OCI-LY7 (cell line): ENCODE data around the gene SOX13. TPM values are rescaled to one million over a fixed set of nuclear protein-coding genes. Genes with fewer than 3 reads are reported as not detected.
"Not testable (repeated sequence)": the region's sequence is repeated elsewhere in the genome, so short reads cannot be mapped to it uniquely, and the experiment has no call there.

Source experiments
- BruUV-seq: library from RNA; stranded (reverse); fragments of 400-500 nt; replicated peaks from 2 replicates; lab custom pipeline; 2021; lab: Mats Ljungman, UMichigan
- CTCF ChIA-PET: fragments of 300-600 bp; sonication (Branson Sonifier 250); formaldehyde crosslinking; loops from one replicate; lab custom pipeline; 2022; ENCODE audit warnings: antibody characterized with exemption; ENCODE audit not compliant: unreplicated experiment; lab: Charles Lee
- POLR2A ChIA-PET: fragments of 300-600 bp; sonication (Branson Sonifier 250); formaldehyde crosslinking; loops from one replicate; lab custom pipeline; 2022; ENCODE audit warnings: antibody characterized with exemption; lab: Charles Lee
- DNase-seq: peaks from one replicate; pipeline ENCODE4 v3.0.0-alpha.2; 2015; ENCODE audit warnings: low spot score
- H2AFZ ChIP-seq: fragments of 200-600 bp; sonication (generic), shearing (Covaris generic); 2 replicates; pipeline ENCODE4 v1.6.1; 2014; ENCODE audit warnings: mild to moderate bottlenecking, antibody characterized with exemption, low read length, moderate library complexity
- H3K27ac ChIP-seq: fragments of 200-600 bp; sonication (generic); 2 replicates; pipeline ENCODE4 v1.5.1; 2014; ENCODE audit warnings: mixed run types, low read depth, mild to moderate bottlenecking, moderate library complexity, low read length, inconsistent platforms; ENCODE audit not compliant: poor library complexity, severe bottlenecking
- H3K36me3 ChIP-seq: fragments of 200-600 bp; sonication (generic); 2 replicates; pipeline ENCODE4 v1.6.1; 2014; ENCODE audit warnings: mild to moderate bottlenecking, antibody characterized with exemption, low read length, moderate library complexity, mixed read lengths; ENCODE audit not compliant: insufficient read depth
- H3K4me1 ChIP-seq: fragments of 200-600 bp; sonication (generic); 2 replicates; pipeline ENCODE4 v1.5.1; 2014; ENCODE audit warnings: mild to moderate bottlenecking, low read length; ENCODE audit not compliant: insufficient read depth, poor library complexity, severe bottlenecking
- H3K4me2 ChIP-seq: fragments of 200-600 bp; sonication (generic); 2 replicates; pipeline ENCODE4 v1.6.1; 2014; ENCODE audit warnings: mild to moderate bottlenecking, low read length
- H3K4me3 ChIP-seq: fragments of 200-600 bp; sonication (generic); 2 replicates; pipeline ENCODE4 v1.5.1; 2014; ENCODE audit warnings: mild to moderate bottlenecking, low read depth, low read length; ENCODE audit not compliant: poor library complexity, severe bottlenecking
- H3K79me2 ChIP-seq: fragments of 200-600 bp; sonication (generic); 2 replicates; pipeline ENCODE4 v1.6.1; 2016; ENCODE audit warnings: low read depth, mild to moderate bottlenecking, low read length, moderate library complexity, mixed read lengths; ENCODE audit not compliant: insufficient read depth
- H3K9me2 ChIP-seq: fragments of 200-600 bp; sonication (generic); 2 replicates; pipeline ENCODE4 v1.6.1; 2016; ENCODE audit warnings: mild to moderate bottlenecking, low read length, mixed read lengths; ENCODE audit not compliant: insufficient read depth
- H3K9me3 ChIP-seq: fragments of 200-600 bp; sonication (generic); 2 replicates; pipeline ENCODE4 v1.6.1; 2014; ENCODE audit warnings: mild to moderate bottlenecking, mixed run types, low read length, mixed read lengths
- H4K20me1 ChIP-seq: fragments of 200-600 bp; sonication (generic); 2 replicates; pipeline ENCODE4 v1.6.1; 2014; ENCODE audit warnings: mild to moderate bottlenecking, antibody characterized with exemption, low read length, moderate library complexity, mixed read lengths; ENCODE audit not compliant: insufficient read depth
- EZH2phosphoT487 ChIP-seq: fragments of 200-600 bp; sonication (generic); IDR thresholded peaks from 2 replicates; pipeline ENCODE4 v1.6.1; 2018; ENCODE audit warnings: low read depth, borderline replicate concordance, mild to moderate bottlenecking, mixed run types, antibody characterized with exemption, low read length, moderate library complexity, mixed read lengths
- intact Hi-C: fragments of 100-400 bp; cut with micrococcal nuclease; formaldehyde crosslinking; loops from one replicate; pipeline ENCODE4 v1.10.0; 2022; ENCODE audit not compliant: unreplicated experiment
- total RNA-seq, 2 experiments: library from RNA; depleted of rRNA in 1 of 2; stranded (reverse); fragments of >200 nt in 1 of 2; shearing (Covaris generic) in 1 of 2; gene quantifications; 2 replicates each; pipeline ENCODE4 v1.2.3, GENCODE V29; 2014 to 2022
- TF ChIP-seq, protein P1 (sequence below): fragments of 200-600 bp; sonication (generic); conservative IDR thresholded peaks from 2 replicates; pipeline ENCODE4 v1.5.1; 2014; ENCODE audit warnings: mild to moderate bottlenecking, antibody characterized with exemption, low read length, moderate library complexity, mixed read lengths

SOX13 gene
- total RNA-seq, 2 experiments from 2014 or later = 0.27 TPM; not detected in 1

DNA sequence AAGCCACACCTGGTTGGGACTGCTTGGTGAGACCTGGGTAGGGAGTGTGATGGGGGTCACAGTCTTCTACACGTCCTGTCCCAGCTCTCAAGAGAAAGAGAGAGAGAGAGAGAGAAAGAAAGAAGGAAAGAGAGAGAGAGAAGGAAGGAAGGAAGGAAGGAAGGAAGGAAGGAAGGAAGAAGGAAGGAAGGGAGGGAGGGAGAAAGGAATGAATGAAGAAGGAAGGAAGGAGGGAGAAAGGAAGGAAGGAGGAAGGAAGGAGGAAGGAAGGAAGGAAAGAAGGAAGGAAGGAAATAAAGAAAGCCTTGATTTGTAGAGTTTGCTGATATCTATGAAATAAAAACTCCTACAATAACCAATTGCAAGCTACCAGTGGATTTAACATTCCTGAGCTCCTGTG is 28.5 kb upstream of the SOX13 start:
- POLR2A ChIA-PET = interaction anchor here (1.2 kb wide), 1 partner anchor 11 kb away, joined by 3 read pairs; no protein-coding TSS in a partner anchor
- Histone ChIP-seq H3K4me1 (no peaks in the 10 kb centered on the region), H3K36me3 (no peaks in the 10 kb centered on the region), H3K4me3 (no peak overlapping the region), H3K9me3 (no peaks in the 10 kb centered on the region), H3K4me2 (no peak overlapping the region), H3K9me2 (no peaks in the 10 kb centered on the region), H2AFZ (no peak overlapping the region), H3K27ac (no peak overlapping the region), H4K20me1 (no peaks in the 10 kb centered on the region), H3K79me2 (no peaks in the 10 kb centered on the region)
- no peak for TF ChIP-seq EZH2phosphoT487
- TF ChIP-seq, protein P1, sequence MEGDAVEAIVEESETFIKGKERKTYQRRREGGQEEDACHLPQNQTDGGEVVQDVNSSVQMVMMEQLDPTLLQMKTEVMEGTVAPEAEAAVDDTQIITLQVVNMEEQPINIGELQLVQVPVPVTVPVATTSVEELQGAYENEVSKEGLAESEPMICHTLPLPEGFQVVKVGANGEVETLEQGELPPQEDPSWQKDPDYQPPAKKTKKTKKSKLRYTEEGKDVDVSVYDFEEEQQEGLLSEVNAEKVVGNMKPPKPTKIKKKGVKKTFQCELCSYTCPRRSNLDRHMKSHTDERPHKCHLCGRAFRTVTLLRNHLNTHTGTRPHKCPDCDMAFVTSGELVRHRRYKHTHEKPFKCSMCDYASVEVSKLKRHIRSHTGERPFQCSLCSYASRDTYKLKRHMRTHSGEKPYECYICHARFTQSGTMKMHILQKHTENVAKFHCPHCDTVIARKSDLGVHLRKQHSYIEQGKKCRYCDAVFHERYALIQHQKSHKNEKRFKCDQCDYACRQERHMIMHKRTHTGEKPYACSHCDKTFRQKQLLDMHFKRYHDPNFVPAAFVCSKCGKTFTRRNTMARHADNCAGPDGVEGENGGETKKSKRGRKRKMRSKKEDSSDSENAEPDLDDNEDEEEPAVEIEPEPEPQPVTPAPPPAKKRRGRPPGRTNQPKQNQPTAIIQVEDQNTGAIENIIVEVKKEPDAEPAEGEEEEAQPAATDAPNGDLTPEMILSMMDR = no peak
- no TSS peak for BruUV-seq
- no peak for DNase-seq
- CTCF ChIA-PET = no interaction called here
- intact Hi-C loops = no loop called here

DNA sequence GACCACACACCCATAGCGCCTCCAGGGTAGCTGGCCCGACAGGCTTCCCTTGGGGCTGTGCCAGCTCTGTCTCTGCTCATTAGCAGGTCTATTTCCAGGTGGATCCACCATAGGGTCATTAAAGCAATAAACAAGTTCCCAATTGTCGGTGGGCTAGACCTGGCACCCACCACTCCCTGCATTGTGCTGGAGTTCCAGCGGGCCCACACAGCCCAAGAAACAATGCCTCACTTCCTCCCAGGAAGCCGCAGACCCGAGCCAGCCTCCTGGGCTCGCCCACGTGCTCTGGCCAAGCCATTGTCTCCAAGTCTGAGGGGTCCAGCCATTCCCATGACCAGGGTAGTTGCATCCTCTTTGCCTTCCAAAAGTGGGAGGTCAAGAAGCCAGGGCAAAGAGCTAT is 27.5 kb upstream of the SOX13 start:
- no TSS peak for BruUV-seq
- intact Hi-C loops = no loop called here
- TF ChIP-seq EZH2phosphoT487 = no peak
- TF ChIP-seq, protein P1 = no peak
- Histone ChIP-seq H2AFZ (no peak overlapping the region), H3K9me3 (no peaks in the 10 kb centered on the region), H3K4me3 (no peak overlapping the region), H3K79me2 (no peaks in the 10 kb centered on the region), H3K4me2 (no peak overlapping the region), H3K9me2 (no peaks in the 10 kb centered on the region), H3K4me1 (no peaks in the 10 kb centered on the region), H3K27ac (no peak overlapping the region), H4K20me1 (no peaks in the 10 kb centered on the region), H3K36me3 (no peaks in the 10 kb centered on the region)
- DNase-seq = no peak
- POLR2A ChIA-PET = interaction anchor here (1.0 to 1.1 kb wide), 2 partner anchors 11 to 59 kb away, joined by 3 to 4 read pairs; no protein-coding TSS in a partner anchor
- CTCF ChIA-PET = no interaction called here

DNA sequence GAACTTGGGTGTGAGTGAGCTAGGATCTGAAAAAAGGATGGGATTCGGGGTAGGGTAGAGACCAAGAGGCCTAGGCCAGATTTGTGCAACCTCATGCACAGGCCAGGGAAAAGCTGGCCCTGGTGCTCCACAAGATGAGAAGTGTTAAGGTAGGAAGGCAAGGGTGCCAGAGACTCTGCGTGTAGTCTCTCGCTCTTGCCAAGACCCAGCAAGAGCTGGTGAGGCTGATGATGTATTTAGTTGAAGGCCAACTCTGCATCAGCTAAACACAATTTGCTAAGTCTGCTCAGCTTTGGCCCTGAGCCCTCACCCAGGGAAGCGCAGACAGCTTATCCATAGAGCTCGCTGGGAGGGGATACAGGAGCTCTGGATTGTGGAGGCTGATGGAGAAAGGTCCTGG is 26.6 kb upstream of the SOX13 start:
- no peaks in the 10 kb centered on the region for H3K79me2 ChIP-seq
- no peak overlapping the region for H3K4me2 ChIP-seq
- intact Hi-C loops = no loop called here
- no peaks in the 10 kb centered on the region for H3K36me3 ChIP-seq
- ChIA-PET CTCF (no interaction called here), POLR2A (interaction anchor here (1.0 to 1.1 kb wide), 2 partner anchors 11 to 60 kb away, joined by 3 to 4 read pairs; no protein-coding TSS in a partner anchor)
- no peak for DNase-seq
- no peaks in the 10 kb centered on the region for H4K20me1 ChIP-seq
- H3K9me2 ChIP-seq = no peaks in the 10 kb centered on the region
- no peaks in the 10 kb centered on the region for H3K9me3 ChIP-seq
- TF ChIP-seq EZH2phosphoT487 = no peak
- TF ChIP-seq, protein P1 = no peak
- no peak overlapping the region for H3K27ac ChIP-seq
- no peak overlapping the region for H3K4me3 ChIP-seq
- H2AFZ ChIP-seq = no peak overlapping the region
- no TSS peak for BruUV-seq
- H3K4me1 ChIP-seq = no peaks in the 10 kb centered on the region

- H4K20me1 ChIP-seq, H2AFZ ChIP-seq, DNase-seq, H3K4me1 ChIP-seq, H3K4me2 ChIP-seq, intact Hi-C loops, H3K36me3 ChIP-seq, H3K9me3 ChIP-seq, H3K4me3 ChIP-seq, H3K27ac ChIP-seq, H3K79me2 ChIP-seq, POLR2A ChIA-PET, BruUV-seq, CTCF ChIA-PET, H3K9me2 ChIP-seq: not testable (repeated sequence)
Measured at GRCh38 chr1:204048796-204049195, 24.1 kb upstream of the SOX13 start.
